B cell (primary cell): Measurements from ENCODE around the gene KRTAP5-8. TPM values are rescaled to one million over a fixed set of nuclear protein-coding genes. Genes with fewer than 3 reads are reported as not detected.

ENCODE experiments used
- ATAC-seq: fragments of 200-7000 bp; cut with Tn5 transposase; one replicate; pipeline ENCODE4 v1.10.0; 2021; ENCODE audit warnings: low read depth, mild to moderate bottlenecking, moderate number of reproducible peaks, moderate library complexity
- CTCF ChIA-PET: fragments of 350-600 bp; sonication (Branson Sonifier 250); formaldehyde crosslinking; loops from one replicate; lab custom pipeline; 2021; ENCODE audit warnings: antibody characterized with exemption, inconsistent platforms; lab: Charles Lee
- POLR2A ChIA-PET: fragments of 350-600 bp; sonication (Branson Sonifier 250); formaldehyde crosslinking; loops from one replicate; lab custom pipeline; 2021; ENCODE audit warnings: antibody characterized with exemption; lab: Charles Lee
- DNase-seq: peaks from one replicate; pipeline ENCODE4 v3.0.0; 2013
- H2AFZ ChIP-seq: 2 replicates; pipeline ENCODE4 v1.6.1; 2012; ENCODE audit warnings: mild to moderate bottlenecking, low read depth, low read length; ENCODE audit not compliant: insufficient read depth, poor library complexity, severe bottlenecking
- H3K27ac ChIP-seq, 2 donors: 1 replicate in 1 of 2; 2 replicates in 1 of 2; pipeline ENCODE4 v1.5.1; 2012 to 2013; ENCODE audit warnings: low read length in 2 of 2, mild to moderate bottlenecking in 2 of 2, moderate library complexity in 1 of 2
- H3K27me3 ChIP-seq, 4 experiments: fragments of 200-600 bp in 1 of 4; sonication (generic) in 1 of 4; replicated peaks in 1 of 4; 1 replicate in 2 of 4; 2 replicates in 2 of 4; pipeline versions ENCODE4 v1.6.1 to v1.7.0; 2013 to 2016; ENCODE audit warnings: low read length in 3 of 4, mild to moderate bottlenecking in 2 of 4, mixed read lengths in 1 of 4, moderate library complexity in 1 of 4; ENCODE audit not compliant: insufficient read depth in 4 of 4, control insufficient read depth in 3 of 4; ENCODE audit errors: control extremely low read depth in 1 of 4
- H3K36me3 ChIP-seq, 2 experiments: replicated peaks in 1 of 2; 1 replicate in 1 of 2; 2 replicates in 1 of 2; pipeline versions ENCODE4 v1.6.1 to v1.7.1; 2013; ENCODE audit warnings: low read length in 1 of 2; ENCODE audit not compliant: insufficient read depth in 2 of 2, control insufficient read depth in 1 of 2; ENCODE audit errors: control extremely low read depth in 1 of 2, extremely low read depth in 1 of 2
- H3K4me1 ChIP-seq, 2 donors: fragments of 200-600 bp in 1 of 2; sonication (generic) in 1 of 2; 1 replicate in 1 of 2; 2 replicates in 1 of 2; pipeline versions ENCODE4 v1.5.1 to v1.6.1; 2013 to 2017; ENCODE audit warnings: low read length in 2 of 2; ENCODE audit not compliant: control insufficient read depth in 2 of 2, insufficient read depth in 2 of 2
- H3K4me2 ChIP-seq: replicated peaks from 2 replicates; pipeline ENCODE3; 2012; ENCODE audit warnings: mild to moderate bottlenecking, low read depth, low read length; ENCODE audit not compliant: poor library complexity, severe bottlenecking
- H3K4me3 ChIP-seq, 5 experiments: fragments of 200-600 bp in 1 of 5; sonication (generic) in 1 of 5; 1 replicate in 3 of 5; 2 replicates in 2 of 5; pipeline versions ENCODE4 v1.5.1 to v1.7.0; 2011 to 2016; ENCODE audit warnings: low read length in 4 of 5, mild to moderate bottlenecking in 4 of 5, low read depth in 2 of 5, control low read depth in 1 of 5, moderate library complexity in 1 of 5; ENCODE audit not compliant: insufficient read depth in 1 of 5; ENCODE audit errors: control extremely low read depth in 1 of 5, extremely low read depth in 1 of 5
- H3K79me2 ChIP-seq: fragments of 200-600 bp; sonication (generic); one replicate; pipeline ENCODE4 v1.6.0; 2016; ENCODE audit warnings: low read length; ENCODE audit not compliant: control insufficient read depth, insufficient read depth
- H3K9ac ChIP-seq: fragments of 200-600 bp; sonication (generic); 2 replicates; pipeline ENCODE4 v1.6.1; 2017; ENCODE audit warnings: mild to moderate bottlenecking, low read length, moderate library complexity
- H3K9me3 ChIP-seq, 3 donors: one replicate each; pipeline versions ENCODE4 v1.6.1 to v1.7.1; 2013; ENCODE audit warnings: low read length in 2 of 3; ENCODE audit not compliant: control insufficient read depth in 2 of 3, insufficient read depth in 1 of 3; ENCODE audit errors: control extremely low read depth in 1 of 3
- H4K20me1 ChIP-seq: 2 replicates; pipeline ENCODE4 v1.6.0; 2012; ENCODE audit warnings: mild to moderate bottlenecking, low read length; ENCODE audit not compliant: insufficient read depth, control insufficient read depth, poor library complexity, severe bottlenecking
- H3K27ac Mint-ChIP-seq: one replicate; pipeline ENCODE4 v1.8.0; 2021; ENCODE audit warnings: mixed read lengths
- H3K27me3 Mint-ChIP-seq: one replicate; pipeline ENCODE4 v1.8.0; 2021; ENCODE audit warnings: mixed read lengths
- H3K4me1 Mint-ChIP-seq: one replicate; pipeline ENCODE4 v1.8.0; 2021; ENCODE audit warnings: mixed read lengths
- H3K4me3 Mint-ChIP-seq: one replicate; pipeline ENCODE4 v1.8.0; 2021; ENCODE audit warnings: mixed read lengths
- H3K9me3 Mint-ChIP-seq: one replicate; pipeline ENCODE4 v1.8.0; 2022; ENCODE audit warnings: mixed read lengths; ENCODE audit not compliant: insufficient read depth
- CTCF ChIP-seq: fragments of 200-600 bp; IDR thresholded peaks from one replicate; pipeline ENCODE4 v1.8.0; 2022; ENCODE audit warnings: antibody characterized with exemption, mild to moderate bottlenecking
- EZH2 ChIP-seq: IDR thresholded peaks from 2 replicates; pipeline ENCODE4 v1.6.1; 2012; ENCODE audit warnings: borderline replicate concordance, low read depth, mild to moderate bottlenecking, moderate library complexity, low read length; ENCODE audit not compliant: insufficient read depth, poor library complexity, severe bottlenecking
- WGBS: methylation state at CpG from one replicate; pipeline ENCODE4 v1.1.5; 2013; ENCODE audit warnings: missing lambda C conversion rate; ENCODE audit not compliant: insufficient coverage; 5-methylcytosine and 5-hydroxymethylcytosine counted together
- intact Hi-C: fragments of 100-400 bp; cut with micrococcal nuclease; formaldehyde crosslinking; loops from one replicate; pipeline ENCODE4 v1.10.0; 2022
- polyA plus RNA-seq: library from polyadenylated mRNA; depleted of rRNA; stranded (reverse); fragments of >200 nt; gene quantifications from 2 replicates; pipeline ENCODE4 v1.2.3, GENCODE V29; 2012
- total RNA-seq, 2 donors: library from RNA; stranded (reverse); fragments of 120-200 nt in 1 of 2; gene quantifications; 1 replicate in 1 of 2; 2 replicates in 1 of 2; pipeline versions ENCODE4 v1.2.3 to v1.2.4, GENCODE V29; 2013 to 2022

KRTAP5-8 gene
- total and polyA plus RNA-seq, 2 donors (not counting 1 experiment from before 2014, with no cell fraction given), result 0.10 to 0.49 TPM

- POLR2A ChIA-PET, result no interaction called here
- CTCF ChIA-PET, result no interaction called here
- Histone ChIP-seq H3K4me2 (no peak overlapping the region), H3K27ac (no peak overlapping the region), H3K9ac (no peak overlapping the region), H3K36me3 (peaks cover 0 to 83% of the 10 kb centered on the region in 2 experiments), H3K4me1 (no peaks in the 10 kb centered on the region), H2AFZ (no peak overlapping the region), H4K20me1 (peaks cover 5% of the 10 kb centered on the region), H3K4me3 (no peak overlapping the region), H3K9me3 (no peaks in the 10 kb centered on the region), H3K27me3 (no peaks in the 10 kb centered on the region), H3K79me2 (no peaks in the 10 kb centered on the region)
- Mint-ChIP-seq H3K4me1 (no peaks in the 10 kb centered on the region), H3K27ac (no peak overlapping the region), H3K4me3 (no peak overlapping the region), H3K27me3 (no peaks in the 10 kb centered on the region), H3K9me3 (no peaks in the 10 kb centered on the region)
- no peak for TF ChIP-seq EZH2
- no peak for TF ChIP-seq CTCF
- ATAC-seq (no peak), DNase-seq (no peak)
- 74% methylated on average over 19 of the region's 20 CpGs for WGBS
- intact Hi-C loops, result no loop called here
Observed at GRCh38 chr11:71495286-71496230, 42.3 kb upstream of the KRTAP5-8 start.

GRCh38 chr11:71496421-71496820 is 41.4 kb upstream of the KRTAP5-8 start:
- intact Hi-C loops, result no loop called here
- Mint-ChIP-seq H3K4me1 (no peaks in the 10 kb centered on the region), H3K4me3 (no peak overlapping the region), H3K27ac (no peak overlapping the region), H3K27me3 (no peaks in the 10 kb centered on the region), H3K9me3 (no peaks in the 10 kb centered on the region)
- Histone ChIP-seq H3K27me3 (no peaks in the 10 kb centered on the region), H3K9ac (no peak overlapping the region), H4K20me1 (peaks cover 5% of the 10 kb centered on the region), H3K79me2 (no peaks in the 10 kb centered on the region), H3K4me2 (no peak overlapping the region), H3K36me3 (peaks cover 0 to 83% of the 10 kb centered on the region in 2 experiments), H3K27ac (no peak overlapping the region), H3K9me3 (no peaks in the 10 kb centered on the region), H3K4me3 (no peak overlapping the region), H2AFZ (no peak overlapping the region), H3K4me1 (no peaks in the 10 kb centered on the region)
- TF ChIP-seq CTCF (no peak), EZH2 (no peak)
- ChIA-PET CTCF (no interaction called here), POLR2A (no interaction called here)
- DNase-seq (no peak), ATAC-seq (no peak)
- WGBS, result over 99% methylated on average over 13 of the region's 13 CpGs
